Measurements from ENCODE around the gene ARHGAP23. TPM values are rescaled to one million over a fixed set of nuclear protein-coding genes. Genes with fewer than 3 reads are reported as not detected.

Gene ARHGAP23
- total and polyA plus RNA-seq, 2 donors (not counting 3 experiments of a cell fraction or from before 2014, with no cell fraction given): 25.4 to 190 TPM

DNA sequence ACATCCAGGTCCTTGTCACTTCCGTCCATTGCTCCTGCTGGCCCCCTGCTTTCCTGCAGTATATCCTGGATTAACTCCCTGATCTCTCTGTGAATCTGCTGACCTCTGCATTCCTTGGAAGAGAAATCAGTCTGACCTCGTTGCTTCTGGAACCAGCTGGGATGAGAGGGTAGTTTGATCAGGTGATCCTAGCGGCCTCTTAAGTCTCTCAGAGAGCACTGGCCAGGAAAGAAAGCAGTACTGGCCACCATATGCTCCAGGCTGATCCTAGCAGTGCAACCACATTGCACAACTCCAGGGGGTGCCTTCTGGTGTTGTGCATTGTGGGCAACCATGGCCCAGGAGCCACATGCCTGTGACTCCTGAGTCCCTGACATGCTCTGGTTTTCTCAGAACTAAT, 79.2 kb downstream of the ARHGAP23 start:
- no peak overlapping the region for H2AFZ ChIP-seq (ENCODE audit: low read depth, low read length)
- TF ChIP-seq, protein P1, sequence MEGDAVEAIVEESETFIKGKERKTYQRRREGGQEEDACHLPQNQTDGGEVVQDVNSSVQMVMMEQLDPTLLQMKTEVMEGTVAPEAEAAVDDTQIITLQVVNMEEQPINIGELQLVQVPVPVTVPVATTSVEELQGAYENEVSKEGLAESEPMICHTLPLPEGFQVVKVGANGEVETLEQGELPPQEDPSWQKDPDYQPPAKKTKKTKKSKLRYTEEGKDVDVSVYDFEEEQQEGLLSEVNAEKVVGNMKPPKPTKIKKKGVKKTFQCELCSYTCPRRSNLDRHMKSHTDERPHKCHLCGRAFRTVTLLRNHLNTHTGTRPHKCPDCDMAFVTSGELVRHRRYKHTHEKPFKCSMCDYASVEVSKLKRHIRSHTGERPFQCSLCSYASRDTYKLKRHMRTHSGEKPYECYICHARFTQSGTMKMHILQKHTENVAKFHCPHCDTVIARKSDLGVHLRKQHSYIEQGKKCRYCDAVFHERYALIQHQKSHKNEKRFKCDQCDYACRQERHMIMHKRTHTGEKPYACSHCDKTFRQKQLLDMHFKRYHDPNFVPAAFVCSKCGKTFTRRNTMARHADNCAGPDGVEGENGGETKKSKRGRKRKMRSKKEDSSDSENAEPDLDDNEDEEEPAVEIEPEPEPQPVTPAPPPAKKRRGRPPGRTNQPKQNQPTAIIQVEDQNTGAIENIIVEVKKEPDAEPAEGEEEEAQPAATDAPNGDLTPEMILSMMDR (IDR thresholded peaks at IDR 0.05; ENCODE audit: extremely low read depth in 1 of 2, insufficient read depth in 1 of 2, low read depth in 1 of 2, low read length in 2 of 2): peak in 1 of 2 donors; percentile 5
- no peak for TF ChIP-seq GATA2 (IDR thresholded peaks at IDR 0.05; ENCODE audit: insufficient read depth, insufficient read length, low read depth, low read length)

GRCh38 chr17:38507921-38508569, 79.8 kb downstream of the ARHGAP23 start:
- dilution Hi-C loops (cut with MboI; ENCODE audit: extremely low pct_ligation_motif_present, low sequenced_read_pairs) (no loop called here), intact Hi-C loops (cut with micrococcal nuclease) (no loop called here)
- Histone ChIP-seq H3K79me2 (ENCODE audit: control insufficient read depth, insufficient read depth, low read length) (no peaks in the 10 kb centered on the region), H3K4me3 (replicated peaks in 1 of 3; ENCODE audit: insufficient read depth in 1 of 3, low read depth in 1 of 3, low read length in 3 of 3) (no peak overlapping the region), H2AFZ (ENCODE audit: low read depth, low read length) (no peak overlapping the region), H3K36me3 (ENCODE audit: control insufficient read depth in 2 of 2, extremely low read depth in 1 of 2, insufficient read depth in 2 of 2, low read length in 2 of 2) (peaks cover 6 to 22% of the 10 kb centered on the region in 2 experiments), H3K27me3 (ENCODE audit: control insufficient read depth in 2 of 2, insufficient read depth in 2 of 2, low read length in 2 of 2) (no peaks in the 10 kb centered on the region), H3K4me1 (ENCODE audit: control insufficient read depth, extremely low read depth, insufficient read depth, low read length) (peaks cover 13% of the 10 kb centered on the region), H4K20me1 (replicated peaks; ENCODE audit: control insufficient read depth, extremely low read depth, insufficient read depth, low read length) (no peaks in the 10 kb centered on the region), H3K27ac (ENCODE audit: insufficient read depth, low read depth, low read length) (no peak overlapping the region), H3K9ac (replicated peaks; ENCODE audit: extremely low read depth, insufficient read depth, low read length) (no peak overlapping the region), H3K9me3 (replicated peaks; ENCODE audit: control insufficient read depth, insufficient read depth, low read length) (no peaks in the 10 kb centered on the region), H3K9me1 (replicated peaks; ENCODE audit: control insufficient read depth, extremely low read depth, insufficient read depth, low read length) (no peaks in the 10 kb centered on the region), H3K4me2 (ENCODE audit: insufficient read depth, low read length) (no peak overlapping the region)
- ChIA-PET CTCF (interaction anchor here (0.9 to 5.9 kb wide), 5 partner anchors 29 to 161 kb away, joined by 3 to 61 read pairs (median 33); no protein-coding TSS in a partner anchor), POLR2A (no interaction called here)
- DNase-seq (ENCODE audit: low read depth, low spot score) (no peak), FAIRE-seq (no peak)
- BruUV-seq (replicated peaks): no TSS peak
- no peak for TF ChIP-seq POLR2AphosphoS5 (IDR thresholded peaks at IDR 0.05; ENCODE audit: insufficient read depth, low read depth, low read length)
- no peak for TF ChIP-seq JUN (IDR thresholded peaks at IDR 0.05; ENCODE audit: borderline replicate concordance, insufficient read depth, insufficient read length, low read depth)
- no peak for TF ChIP-seq GATA2 (IDR thresholded peaks at IDR 0.05; ENCODE audit: insufficient read depth, insufficient read length, low read depth, low read length)
- TF ChIP-seq POLR2A (IDR thresholded peaks at IDR 0.05; ENCODE audit: low read depth, low read length): peak; percentile 44
- no peak for TF ChIP-seq MYC (IDR thresholded peaks at IDR 0.05; ENCODE audit: low read depth, low read length)
- TF ChIP-seq EZH2 (IDR thresholded peaks at IDR 0.05; ENCODE audit: borderline replicate concordance, low read depth, low read length, severe bottlenecking): no peak
- TF ChIP-seq MAX (IDR thresholded peaks at IDR 0.05; ENCODE audit: insufficient read depth, insufficient read length): no peak
- TF ChIP-seq, protein P1 (IDR thresholded peaks at IDR 0.05; ENCODE audit: extremely low read depth in 1 of 2, insufficient read depth in 1 of 2, low read depth in 1 of 2, low read length in 2 of 2): peak in 1 of 2 donors; percentile 0

More for the DNA sequence above, 79.2 kb downstream of the ARHGAP23 start:
- H3K4me1 ChIP-seq (ENCODE audit: control insufficient read depth, extremely low read depth, insufficient read depth, low read length): peaks cover 13% of the 10 kb centered on the region
- H3K79me2 ChIP-seq (ENCODE audit: control insufficient read depth, insufficient read depth, low read length): no peaks in the 10 kb centered on the region
- CTCF ChIA-PET: interaction anchor here (0.9 to 5.9 kb wide), 5 partner anchors 30 to 161 kb away, joined by 3 to 61 read pairs (median 33); no protein-coding TSS in a partner anchor
- H3K27me3 ChIP-seq (ENCODE audit: control insufficient read depth in 2 of 2, insufficient read depth in 2 of 2, low read length in 2 of 2): no peaks in the 10 kb centered on the region
- POLR2A ChIA-PET: no interaction called here
- H3K9me3 ChIP-seq (replicated peaks; ENCODE audit: control insufficient read depth, insufficient read depth, low read length): no peaks in the 10 kb centered on the region
- no peak overlapping the region for H3K4me3 ChIP-seq (replicated peaks in 1 of 3; ENCODE audit: insufficient read depth in 1 of 3, low read depth in 1 of 3, low read length in 3 of 3)
- H3K36me3 ChIP-seq (ENCODE audit: control insufficient read depth in 2 of 2, extremely low read depth in 1 of 2, insufficient read depth in 2 of 2, low read length in 2 of 2): peaks cover 6 to 28% of the 10 kb centered on the region in 2 experiments
- H3K27ac ChIP-seq (ENCODE audit: insufficient read depth, low read depth, low read length): no peak overlapping the region
- BruUV-seq (replicated peaks): no TSS peak
- no peaks in the 10 kb centered on the region for H3K9me1 ChIP-seq (replicated peaks; ENCODE audit: control insufficient read depth, extremely low read depth, insufficient read depth, low read length)
- intact Hi-C loops (cut with micrococcal nuclease) (no loop called here), dilution Hi-C loops (cut with MboI; ENCODE audit: extremely low pct_ligation_motif_present, low sequenced_read_pairs) (no loop called here)
- no peak for DNase-seq (ENCODE audit: low read depth, low spot score)
- H4K20me1 ChIP-seq (replicated peaks; ENCODE audit: control insufficient read depth, extremely low read depth, insufficient read depth, low read length): no peaks in the 10 kb centered on the region
- no peak for FAIRE-seq
- no peak overlapping the region for H3K9ac ChIP-seq (replicated peaks; ENCODE audit: extremely low read depth, insufficient read depth, low read length)
- H3K4me2 ChIP-seq (ENCODE audit: insufficient read depth, low read length): no peak overlapping the region
